Mucosa of descending colon (tissue), 3 donors: Measurements from ENCODE around the gene FGF3. TPM values are rescaled to one million over a fixed set of nuclear protein-coding genes. Genes with fewer than 3 reads are reported as not detected.

ENCODE experiments used
- ATAC-seq: fragments of 200-7000 bp; cut with Tn5 transposase; one replicate; pipeline ENCODE4 v1.9.1; 2020; ENCODE audit warnings: mild to moderate bottlenecking, moderate library complexity
- DNase-seq, 3 donors: peaks; one replicate each; pipeline ENCODE4 v3.0.0-alpha.2; 2020
- H3K36me3 ChIP-seq: fragments of 200-600 bp; one replicate; pipeline ENCODE4 v1.8.0; 2021; ENCODE audit warnings: low read depth, mild to moderate bottlenecking
- H3K4me1 ChIP-seq: fragments of 200-600 bp; one replicate; pipeline ENCODE4 v1.8.0; 2021; ENCODE audit warnings: low read depth, mild to moderate bottlenecking
- H3K4me3 ChIP-seq: fragments of 200-600 bp; one replicate; pipeline ENCODE4 v1.8.0; 2021; ENCODE audit warnings: mild to moderate bottlenecking
- H3K9me3 ChIP-seq: fragments of 200-600 bp; one replicate; pipeline ENCODE4 v1.8.0; 2021; ENCODE audit warnings: mild to moderate bottlenecking
- intact Hi-C, 2 donors: fragments of 100-400 bp; cut with DNase I in 1 of 2; cut with micrococcal nuclease in 1 of 2; formaldehyde crosslinking; loops; one replicate each; pipeline versions ENCODE4 v1.11.0 to v1.11.1; 2022; cut with DNase I, micrococcal nuclease
- total RNA-seq, 3 donors: library from RNA; stranded (reverse); fragmentation: NEBNext Ultra II Directional in 2 of 3; extraction: Animal tissue kit (Norgen Biotek cat#: 25700) in 2 of 3; gene quantifications; one replicate each; pipeline versions ENCODE4 v1.2.1 to v1.2.4, GENCODE V29; 2021 to 2023
- TF ChIP-seq, protein P1 (sequence below): fragments of 200-600 bp; IDR thresholded peaks from one replicate; pipeline ENCODE4 v1.8.0; 2022; ENCODE audit warnings: antibody characterized with exemption, mild to moderate bottlenecking
- donor health status: DM: no; HTN: no; CAD: no; lungs with moderate emphysema.
- donor health status: DM: no; HTN: no; CAD: no.
- donor health status: DM: no; HTN: yes; CAD: no.

FGF3 gene
- total RNA-seq, 3 donors from 2014 or later = not detected

DNA sequence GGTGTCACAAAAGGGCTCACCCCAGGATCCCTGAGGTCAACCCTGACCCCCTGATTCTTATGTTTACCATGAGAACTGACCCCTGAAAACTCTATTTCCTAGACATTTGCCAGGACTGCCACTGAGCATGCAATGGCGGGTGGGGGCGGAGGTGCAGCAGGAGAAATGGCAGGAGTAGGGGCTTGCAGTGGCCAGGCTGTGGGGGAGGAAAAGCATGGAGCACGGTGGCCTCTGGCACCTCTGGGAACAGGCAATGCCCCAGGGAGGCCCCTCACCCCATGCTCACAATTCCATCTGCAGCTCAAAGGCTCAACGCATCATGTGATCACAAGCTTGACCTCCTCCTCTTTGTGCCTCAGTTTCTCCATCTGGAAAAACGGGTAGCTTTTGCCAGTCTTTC lies 46.5 kb upstream of the FGF3 start:
- no peak overlapping the region for H3K4me3 ChIP-seq
- no peaks in the 10 kb centered on the region for H3K9me3 ChIP-seq
- DNase-seq (no peak), ATAC-seq (no peak)
- no peaks in the 10 kb centered on the region for H3K4me1 ChIP-seq
- TF ChIP-seq, protein P1, sequence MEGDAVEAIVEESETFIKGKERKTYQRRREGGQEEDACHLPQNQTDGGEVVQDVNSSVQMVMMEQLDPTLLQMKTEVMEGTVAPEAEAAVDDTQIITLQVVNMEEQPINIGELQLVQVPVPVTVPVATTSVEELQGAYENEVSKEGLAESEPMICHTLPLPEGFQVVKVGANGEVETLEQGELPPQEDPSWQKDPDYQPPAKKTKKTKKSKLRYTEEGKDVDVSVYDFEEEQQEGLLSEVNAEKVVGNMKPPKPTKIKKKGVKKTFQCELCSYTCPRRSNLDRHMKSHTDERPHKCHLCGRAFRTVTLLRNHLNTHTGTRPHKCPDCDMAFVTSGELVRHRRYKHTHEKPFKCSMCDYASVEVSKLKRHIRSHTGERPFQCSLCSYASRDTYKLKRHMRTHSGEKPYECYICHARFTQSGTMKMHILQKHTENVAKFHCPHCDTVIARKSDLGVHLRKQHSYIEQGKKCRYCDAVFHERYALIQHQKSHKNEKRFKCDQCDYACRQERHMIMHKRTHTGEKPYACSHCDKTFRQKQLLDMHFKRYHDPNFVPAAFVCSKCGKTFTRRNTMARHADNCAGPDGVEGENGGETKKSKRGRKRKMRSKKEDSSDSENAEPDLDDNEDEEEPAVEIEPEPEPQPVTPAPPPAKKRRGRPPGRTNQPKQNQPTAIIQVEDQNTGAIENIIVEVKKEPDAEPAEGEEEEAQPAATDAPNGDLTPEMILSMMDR = no peak
- intact Hi-C loops = no loop called here
- no peaks in the 10 kb centered on the region for H3K36me3 ChIP-seq

GRCh38 chr11:69864686-69865661 lies 45.8 kb upstream of the FGF3 start:
- H3K9me3 ChIP-seq = no peaks in the 10 kb centered on the region
- no peaks in the 10 kb centered on the region for H3K36me3 ChIP-seq
- no peaks in the 10 kb centered on the region for H3K4me1 ChIP-seq
- TF ChIP-seq, protein P1 = no peak
- DNase-seq = no peak
- no peak overlapping the region for H3K4me3 ChIP-seq
- no peak for ATAC-seq
- intact Hi-C loops = no loop called here

- TF ChIP-seq, protein P1 = no peak
- Histone ChIP-seq H3K4me1 (no peaks in the 10 kb centered on the region), H3K4me3 (no peak overlapping the region), H3K36me3 (no peaks in the 10 kb centered on the region), H3K9me3 (no peaks in the 10 kb centered on the region)
- ATAC-seq (no peak), DNase-seq (no peak)
- intact Hi-C loops = no loop called here
Measured at GRCh38 chr11:69863544-69864200, 44.5 kb upstream of the FGF3 start.

GRCh38 chr11:69862797-69863543 lies 43.8 kb upstream of the FGF3 start:
- Histone ChIP-seq H3K4me1 (no peaks in the 10 kb centered on the region), H3K9me3 (no peaks in the 10 kb centered on the region), H3K4me3 (no peak overlapping the region), H3K36me3 (no peaks in the 10 kb centered on the region)
- ATAC-seq = no peak
- intact Hi-C loops = no loop called here
- no peak for DNase-seq
- TF ChIP-seq, protein P1 = no peak

DNA sequence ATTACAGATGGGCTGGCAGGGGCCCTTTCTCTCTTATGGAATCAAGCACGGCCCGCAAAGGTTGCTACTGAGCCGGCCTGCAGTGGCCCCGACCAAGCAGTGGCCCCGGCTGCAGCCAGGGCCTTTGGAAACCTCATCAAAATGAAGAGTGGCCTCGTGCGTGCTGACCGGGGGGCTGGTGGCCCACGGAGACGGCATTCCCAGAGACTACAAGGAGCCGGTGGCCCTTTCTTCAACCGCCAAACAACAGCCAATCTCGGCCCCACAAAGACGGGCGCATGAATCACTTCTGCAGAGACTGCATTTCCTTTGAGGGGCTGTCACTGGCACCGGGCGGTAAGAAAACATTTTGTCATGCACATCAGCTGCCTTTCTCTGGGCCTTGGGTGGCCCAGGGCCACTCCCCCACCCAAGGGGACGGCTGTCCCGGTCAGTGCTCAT lies 43.1 kb upstream of the FGF3 start:
- TF ChIP-seq, protein P1 = no peak
- DNase-seq (no peak), ATAC-seq (no peak)
- Histone ChIP-seq H3K36me3 (no peaks in the 10 kb centered on the region), H3K4me3 (no peak overlapping the region), H3K9me3 (no peaks in the 10 kb centered on the region), H3K4me1 (no peaks in the 10 kb centered on the region)
- intact Hi-C loops = no loop called here
